Measurements from ENCODE around the gene DRGX. TPM values are rescaled to one million over a fixed set of nuclear protein-coding genes. Genes with fewer than 3 reads are reported as not detected.

DRGX gene
- total RNA-seq, 1 donor from 2014 or later = not detected

GRCh38 chr10:49407552-49408137 is 11.8 kb upstream of the DRGX start:
- peak; percentile 51 for DNase-seq (ENCODE audit: low read depth)

GRCh38 chr10:49407151-49407550 is 11.3 kb upstream of the DRGX start:
- DNase-seq (ENCODE audit: low read depth) = no peak

GRCh38 chr10:49404321-49404878 is 8.5 kb upstream of the DRGX start:
- DNase-seq (ENCODE audit: low read depth) = no peak

GRCh38 chr10:49403363-49403762 is 7.5 kb upstream of the DRGX start:
- no peak for DNase-seq (ENCODE audit: low read depth)

GRCh38 chr10:49400365-49400764 is 4.5 kb upstream of the DRGX start:
- DNase-seq (ENCODE audit: low read depth) = no peak

GRCh38 chr10:49398986-49399385 is 3.1 kb upstream of the DRGX start:
- DNase-seq (ENCODE audit: low read depth) = no peak

- DNase-seq (ENCODE audit: low read depth) = no peak
Observed at GRCh38 chr10:49398000-49398861, 2.3 kb upstream of the DRGX start.

- DNase-seq (ENCODE audit: low read depth) = no peak
Observed at GRCh38 chr10:49397036-49397999, 1.4 kb upstream of the DRGX start.

- DNase-seq (ENCODE audit: low read depth) = no peak
Observed at GRCh38 chr10:49396666-49396999, 744 bp upstream of the DRGX start.

GRCh38 chr10:49394933-49395740 is 752 bp downstream of the DRGX start:
- DNase-seq (ENCODE audit: low read depth) = no peak

GRCh38 chr10:49393757-49394156 is 2.1 kb downstream of the DRGX start:
- no peak for DNase-seq (ENCODE audit: low read depth)

GRCh38 chr10:49393301-49393700 is 2.6 kb downstream of the DRGX start:
- no peak for DNase-seq (ENCODE audit: low read depth)

- DNase-seq (ENCODE audit: low read depth) = no peak
Observed at GRCh38 chr10:49389361-49389933, 6.4 kb downstream of the DRGX start.

GRCh38 chr10:49388161-49388560 is 7.7 kb downstream of the DRGX start:
- DNase-seq (ENCODE audit: low read depth) = no peak

- no peak for DNase-seq (ENCODE audit: low read depth)
Observed at GRCh38 chr10:49387071-49387470, 8.8 kb downstream of the DRGX start.

GRCh38 chr10:49385939-49386922 is 9.7 kb downstream of the DRGX start:
- DNase-seq (ENCODE audit: low read depth) = no peak

GRCh38 chr10:49384268-49384953 is 11.5 kb downstream of the DRGX start:
- DNase-seq (ENCODE audit: low read depth) = no peak

- DNase-seq (ENCODE audit: low read depth) = no peak
Observed at GRCh38 chr10:49383853-49384252, 12.0 kb downstream of the DRGX start.

- no peak for DNase-seq (ENCODE audit: low read depth)
Observed at GRCh38 chr10:49382826-49383225, 13.1 kb downstream of the DRGX start.

Data from renal cortical epithelial cell (primary cell).